BE2C (cell line): Measurements from ENCODE around the gene ZNF710.
"Not testable (repeated sequence)": the region's sequence is repeated elsewhere in the genome, so short reads cannot be mapped to it uniquely, and the experiment has no call there.

Experiments
- DNase-seq: peaks from one replicate; pipeline ENCODE4 v3.0.0-alpha.2; 2020
- H3K27me3 ChIP-seq: fragments of 250-450 bp; sonication (Bioruptor Pico); 2 replicates; pipeline ENCODE4 v1.5.1; 2020; ENCODE audit warnings: mild to moderate bottlenecking
- H3K36me3 ChIP-seq: fragments of 250-450 bp; sonication (Bioruptor Pico); 2 replicates; pipeline ENCODE4 v1.5.1; 2020; ENCODE audit warnings: mild to moderate bottlenecking
- H3K4me1 ChIP-seq: fragments of 250-450 bp; sonication (Bioruptor Pico); 2 replicates; pipeline ENCODE4 v1.5.1; 2020
- H3K4me3 ChIP-seq: 2 replicates; pipeline ENCODE4 v1.5.1; 2011; ENCODE audit warnings: low read depth, low read length
- H3K9me3 ChIP-seq: fragments of 250-450 bp; sonication (Bioruptor Pico); 2 replicates; pipeline ENCODE4 v1.5.1; 2020
- TF ChIP-seq, protein P1 (sequence below): IDR thresholded peaks from 2 replicates; pipeline ENCODE4 v1.5.1; 2012; ENCODE audit warnings: mild to moderate bottlenecking, low read depth, low read length

The ZNF710 gene

DNA sequence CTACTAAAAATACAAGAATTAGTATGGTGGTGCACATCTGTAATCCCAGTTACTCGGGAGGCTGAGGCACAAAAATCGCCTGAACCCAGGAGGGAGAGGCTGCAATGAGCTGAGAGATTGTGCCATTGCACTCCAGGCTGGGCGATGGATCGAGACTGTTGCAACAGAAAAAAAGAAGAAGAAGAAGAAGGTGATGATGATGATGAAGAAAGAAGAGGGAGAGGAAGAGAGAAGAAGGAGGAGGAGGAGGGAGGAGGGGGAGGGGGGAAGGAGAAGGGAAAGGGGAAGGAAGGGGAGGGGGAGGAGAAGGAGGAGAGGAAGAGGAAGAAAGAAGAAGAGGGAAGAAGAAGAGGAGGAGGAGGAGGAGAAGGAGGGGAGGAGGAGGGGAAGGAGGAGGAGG is 33.2 kb upstream of the ZNF710 start:
- no peak overlapping the region for H3K4me3 ChIP-seq
- TF ChIP-seq, protein P1, sequence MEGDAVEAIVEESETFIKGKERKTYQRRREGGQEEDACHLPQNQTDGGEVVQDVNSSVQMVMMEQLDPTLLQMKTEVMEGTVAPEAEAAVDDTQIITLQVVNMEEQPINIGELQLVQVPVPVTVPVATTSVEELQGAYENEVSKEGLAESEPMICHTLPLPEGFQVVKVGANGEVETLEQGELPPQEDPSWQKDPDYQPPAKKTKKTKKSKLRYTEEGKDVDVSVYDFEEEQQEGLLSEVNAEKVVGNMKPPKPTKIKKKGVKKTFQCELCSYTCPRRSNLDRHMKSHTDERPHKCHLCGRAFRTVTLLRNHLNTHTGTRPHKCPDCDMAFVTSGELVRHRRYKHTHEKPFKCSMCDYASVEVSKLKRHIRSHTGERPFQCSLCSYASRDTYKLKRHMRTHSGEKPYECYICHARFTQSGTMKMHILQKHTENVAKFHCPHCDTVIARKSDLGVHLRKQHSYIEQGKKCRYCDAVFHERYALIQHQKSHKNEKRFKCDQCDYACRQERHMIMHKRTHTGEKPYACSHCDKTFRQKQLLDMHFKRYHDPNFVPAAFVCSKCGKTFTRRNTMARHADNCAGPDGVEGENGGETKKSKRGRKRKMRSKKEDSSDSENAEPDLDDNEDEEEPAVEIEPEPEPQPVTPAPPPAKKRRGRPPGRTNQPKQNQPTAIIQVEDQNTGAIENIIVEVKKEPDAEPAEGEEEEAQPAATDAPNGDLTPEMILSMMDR: no peak
- DNase-seq: no peak

DNA sequence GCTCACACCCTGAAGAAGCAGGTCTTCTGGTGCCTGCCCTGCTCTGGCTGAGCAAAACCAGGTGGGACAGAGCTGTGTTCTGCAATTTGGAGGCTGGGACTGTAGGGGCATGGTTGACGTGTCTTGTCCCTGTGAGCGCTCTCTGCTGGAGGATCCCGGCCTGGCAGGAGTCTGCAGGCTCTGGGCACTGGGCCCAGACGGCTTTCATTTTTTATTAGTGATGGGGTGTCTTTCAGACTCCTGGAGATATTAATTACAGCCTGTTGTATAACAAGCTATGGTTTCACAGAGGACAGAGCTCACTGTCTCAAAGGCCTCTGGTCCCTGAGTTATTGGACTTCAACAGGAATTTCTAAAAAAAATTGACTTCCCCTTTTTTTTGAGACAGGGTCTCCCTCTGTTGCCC is 29.5 kb upstream of the ZNF710 start:
- H3K4me3 ChIP-seq: no peak overlapping the region
- no peaks in the 10 kb centered on the region; the same call in 1 of the 2 replicates for H3K9me3 ChIP-seq
- H3K4me1 ChIP-seq: no peaks in the 10 kb centered on the region
- DNase-seq: peak; percentile 75
- no peaks in the 10 kb centered on the region for H3K36me3 ChIP-seq
- TF ChIP-seq, protein P1: peak; percentile 81
- H3K27me3 ChIP-seq: no peaks in the 10 kb centered on the region

More for the DNA sequence above, 33.2 kb upstream of the ZNF710 start:
- Histone ChIP-seq H3K4me1 (no peaks in the 10 kb centered on the region), H3K9me3 (no peaks in the 10 kb centered on the region), H3K27me3 (no peaks in the 10 kb centered on the region), H3K36me3 (no peaks in the 10 kb centered on the region)

DNA sequence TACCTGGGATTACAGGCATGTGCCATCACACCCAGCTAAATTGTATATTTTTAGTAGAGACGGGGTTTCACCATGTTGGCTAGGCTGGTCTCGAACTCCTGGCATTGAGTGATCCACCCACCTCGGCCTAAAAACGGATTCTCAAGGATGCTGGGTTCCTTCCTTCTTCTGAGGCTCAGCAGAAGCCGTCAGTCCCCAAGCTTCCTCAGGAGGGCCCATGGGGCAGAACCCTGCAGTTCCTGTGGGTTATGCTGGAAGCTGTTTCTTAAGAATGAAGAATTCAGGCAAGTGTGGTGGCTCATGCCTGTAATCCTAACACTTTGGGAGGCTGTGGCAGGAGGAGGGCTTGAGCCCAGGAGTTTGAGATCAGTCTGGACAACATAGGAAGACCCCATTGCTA is 29.0 kb upstream of the ZNF710 start:
- Histone ChIP-seq H3K4me3 (no peak overlapping the region), H3K36me3 (no peaks in the 10 kb centered on the region), H3K9me3 (no peaks in the 10 kb centered on the region; the same call in 1 of the 2 replicates), H3K4me1 (no peaks in the 10 kb centered on the region), H3K27me3 (no peaks in the 10 kb centered on the region)
- TF ChIP-seq, protein P1: no peak
- DNase-seq: no peak

DNA sequence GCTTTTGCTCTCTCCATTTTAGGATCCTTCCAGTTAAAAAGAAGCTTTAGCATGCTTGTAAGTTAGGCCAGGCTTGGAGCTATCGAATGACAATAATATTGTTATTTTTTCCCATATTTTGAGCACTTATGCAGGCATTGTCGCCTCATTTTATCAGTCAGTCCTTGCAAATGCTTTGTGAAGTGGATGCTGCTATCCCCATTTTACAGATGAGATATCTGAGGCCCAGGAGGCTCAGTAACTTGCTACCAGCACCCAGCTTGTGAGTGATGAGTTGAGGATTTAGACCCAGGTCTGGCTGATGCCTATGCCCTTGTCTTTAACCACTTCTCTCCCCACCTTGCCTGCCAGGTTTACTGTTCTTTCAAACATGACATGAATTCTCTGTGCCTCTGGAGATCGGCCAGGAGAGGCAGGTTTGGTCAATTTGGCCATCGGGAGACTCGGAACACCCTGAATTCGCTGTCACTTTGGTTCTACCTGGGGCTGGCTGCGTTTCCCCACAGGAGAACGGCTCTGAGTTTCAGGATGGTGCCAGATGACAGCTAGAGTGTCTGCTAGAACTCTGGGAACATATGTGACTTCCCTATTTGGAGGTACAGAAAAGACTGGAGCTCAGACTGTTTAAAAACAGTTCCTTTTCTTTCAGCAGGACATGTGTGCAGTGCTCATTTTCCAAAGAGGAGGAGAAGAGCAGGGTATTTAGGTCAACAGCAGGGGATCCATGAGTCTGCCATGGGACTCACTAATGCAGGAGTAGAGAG is 25.5 kb upstream of the ZNF710 start:
- TF ChIP-seq, protein P1: no peak
- H3K36me3 ChIP-seq: no peaks in the 10 kb centered on the region
- H3K9me3 ChIP-seq: no peaks in the 10 kb centered on the region; the same call in 1 of the 2 replicates
- DNase-seq: no peak
- no peaks in the 10 kb centered on the region for H3K4me1 ChIP-seq
- H3K4me3 ChIP-seq: no peak overlapping the region
- no peaks in the 10 kb centered on the region for H3K27me3 ChIP-seq

DNA sequence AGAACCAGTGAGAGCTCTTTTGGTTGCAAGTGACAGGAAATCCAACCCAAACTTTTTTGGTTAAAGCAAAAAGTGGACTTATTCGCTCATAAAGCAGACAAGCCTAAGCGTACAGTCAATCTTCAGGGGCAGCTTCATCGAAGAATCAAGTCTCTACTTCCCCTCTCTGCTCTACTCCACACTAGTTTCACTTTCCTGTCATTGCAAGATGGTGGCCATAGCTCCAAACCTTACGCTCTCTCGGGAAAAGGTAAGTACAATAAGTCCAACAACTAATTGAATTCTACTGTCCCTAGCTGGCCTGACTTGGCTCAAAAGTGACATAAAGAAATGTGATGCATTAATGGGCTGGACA is 24.9 kb upstream of the ZNF710 start:
- Histone ChIP-seq H3K4me1 (no peaks in the 10 kb centered on the region), H3K4me3 (no peak overlapping the region), H3K9me3 (no peaks in the 10 kb centered on the region; the same call in 1 of the 2 replicates), H3K27me3 (no peaks in the 10 kb centered on the region), H3K36me3 (no peaks in the 10 kb centered on the region)
- TF ChIP-seq, protein P1: no peak
- DNase-seq: no peak

DNA sequence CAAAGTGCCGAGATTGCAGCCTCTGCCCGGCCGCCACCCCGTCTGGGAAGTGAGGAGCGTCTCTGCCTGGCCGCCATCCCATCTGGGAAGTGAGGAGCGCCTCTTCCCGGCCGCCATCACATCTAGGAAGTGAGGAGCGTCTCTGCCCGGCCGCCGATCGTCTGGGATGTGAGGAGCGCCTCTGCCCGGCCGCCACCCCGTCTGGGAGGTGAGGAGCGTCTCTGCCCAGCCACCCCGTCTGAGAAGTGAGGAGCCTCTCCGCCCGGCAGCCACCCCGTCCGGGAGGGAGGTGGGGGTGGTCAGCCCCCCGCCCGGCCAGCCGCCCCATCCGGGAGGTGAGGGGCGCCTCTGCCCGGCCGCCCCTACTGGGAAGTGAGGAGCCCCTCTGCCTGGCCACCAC is 23.3 kb upstream of the ZNF710 start:
- DNase-seq, H3K9me3 ChIP-seq, H3K4me1 ChIP-seq: not testable (repeated sequence)

More for the DNA sequence above, 23.3 kb upstream of the ZNF710 start:
- H3K27me3 ChIP-seq, H3K36me3 ChIP-seq, H3K4me3 ChIP-seq: not testable (repeated sequence)
